GM12878 (cell line): ENCODE results near the gene GGNBP2. TPM values are rescaled to one million over a fixed set of nuclear protein-coding genes. Genes with fewer than 3 reads are reported as not detected.

Source experiments
- ATAC-seq: fragments of 200-7000 bp; cut with Tn5 transposase; 3 replicates; pipeline ENCODE4 v1.9.1; 2020; ENCODE audit warnings: mild to moderate bottlenecking, moderate library complexity
- BruUV-seq: library from RNA; stranded (reverse); fragments of 400-500 nt; replicated peaks from 2 replicates; lab custom pipeline; 2021; lab: Mats Ljungman, UMichigan
- CTCF ChIA-PET: fragments of 300-600 bp; sonication (Branson Sonifier 250); formaldehyde crosslinking; extraction: SDS; loops from one replicate; lab custom pipeline; 2021; ENCODE audit warnings: inconsistent platforms; lab: Yijun Ruan, JAX
- POLR2A ChIA-PET: fragments of 350-600 bp; formaldehyde crosslinking; extraction: SDS; loops from one replicate; lab custom pipeline; 2021; ENCODE audit warnings: inconsistent platforms; lab: Charles Lee
- RAD21 ChIA-PET: fragments of 300-600 bp; sonication (Branson Sonifier 250); formaldehyde crosslinking; loops from one replicate; lab custom pipeline; 2023; ENCODE audit warnings: antibody characterized with exemption; ENCODE audit not compliant: unreplicated experiment; lab: Charles Lee
- SMC1A ChIA-PET: fragments of 300-600 bp; sonication (Branson Sonifier 250); formaldehyde crosslinking; loops from one replicate; lab custom pipeline; 2023; ENCODE audit not compliant: unreplicated experiment, uncharacterized antibody; lab: Charles Lee
- DNase-seq: peaks from one replicate; pipeline ENCODE4 v3.0.0-alpha.2; 2011; ENCODE audit warnings: low read depth, low spot score
- FAIRE-seq: peaks from 3 replicates; lab custom pipeline; 2011; peaks lifted over from hg19 to GRCh38; lab: Jason Lieb, UNC
- H2AFZ ChIP-seq: 2 replicates; pipeline ENCODE4 v1.6.0; 2011; ENCODE audit warnings: low read depth, low read length, control low read depth; ENCODE audit not compliant: control insufficient read depth
- H3K27ac ChIP-seq: 2 replicates; pipeline ENCODE4 v1.5.1; 2011; ENCODE audit warnings: control low read depth; ENCODE audit not compliant: control insufficient read depth, insufficient read depth
- H3K27me3 ChIP-seq, 2 experiments: replicated peaks in 1 of 2; 2 replicates each; pipeline versions ENCODE4 v1.6.0 to v1.6.1; 2011; ENCODE audit warnings: low read length in 1 of 2; ENCODE audit not compliant: control insufficient read depth in 2 of 2, insufficient read depth in 2 of 2
- H3K36me3 ChIP-seq, 2 experiments: 2 replicates each; pipeline ENCODE4 v1.5.1; 2011; ENCODE audit warnings: low read length in 1 of 2; ENCODE audit not compliant: control insufficient read depth in 2 of 2, insufficient read depth in 2 of 2
- H3K4me1 ChIP-seq: 2 replicates; pipeline ENCODE4 v1.6.1; 2011; ENCODE audit warnings: mild to moderate bottlenecking, low read length, moderate library complexity, mixed read lengths; ENCODE audit not compliant: control insufficient read depth, insufficient read depth
- H3K4me2 ChIP-seq: 2 replicates; pipeline ENCODE4 v1.6.0; 2011; ENCODE audit warnings: control low read depth; ENCODE audit not compliant: control insufficient read depth, insufficient read depth
- H3K4me3 ChIP-seq: fragments of 200-600 bp; sonication (generic); 2 replicates; pipeline ENCODE4 v1.5.1; 2016
- H3K79me2 ChIP-seq: 2 replicates; pipeline ENCODE4 v1.6.0; 2011; ENCODE audit warnings: low read length; ENCODE audit not compliant: control insufficient read depth, insufficient read depth
- H3K9ac ChIP-seq: 2 replicates; pipeline ENCODE4 v1.8.0; 2011; ENCODE audit warnings: low read length, control low read depth, mixed read lengths; ENCODE audit not compliant: control insufficient read depth, insufficient read depth
- H3K9me3 ChIP-seq: replicated peaks from 3 replicates; pipeline ENCODE4 v1.5.1; 2011; ENCODE audit warnings: mild to moderate bottlenecking, low read length; ENCODE audit not compliant: control insufficient read depth, insufficient read depth
- H4K20me1 ChIP-seq: 2 replicates; pipeline ENCODE4 v1.6.0; 2011; ENCODE audit not compliant: control insufficient read depth, insufficient read depth
- BMI1 ChIP-seq: fragments of 450-650 bp; IDR thresholded peaks from 2 replicates; pipeline ENCODE4 v1.6.1; 2016; ENCODE audit warnings: mild to moderate bottlenecking, moderate library complexity, borderline replicate concordance
- HSF1 ChIP-seq: fragments of 150-350 bp; IDR thresholded peaks from 2 replicates; pipeline ENCODE4 v1.6.1; 2014; ENCODE audit warnings: mild to moderate bottlenecking, low read depth, low read length
- MYB ChIP-seq: fragments of 150-350 bp; IDR thresholded peaks from 2 replicates; pipeline ENCODE4 v1.6.1; 2014; ENCODE audit warnings: mild to moderate bottlenecking, low read depth, low read length, borderline replicate concordance
- MYC ChIP-seq: IDR thresholded peaks from 2 replicates; pipeline ENCODE4 v1.6.1; 2011; ENCODE audit warnings: mild to moderate bottlenecking, low read length, moderate library complexity, inconsistent platforms; ENCODE audit not compliant: insufficient read depth, insufficient replicate concordance, insufficient read length, severe bottlenecking
- RAD21 ChIP-seq: IDR thresholded peaks from 2 replicates; pipeline ENCODE4 v1.6.1; 2011; ENCODE audit warnings: mild to moderate bottlenecking, low read depth, low read length, moderate library complexity; ENCODE audit not compliant: insufficient read depth
- WGBS: methylation state at CpG from one replicate; pipeline ENCODE4 v1.1.6; 2016; ENCODE audit warnings: low lambda C conversion rate; ENCODE audit not compliant: insufficient replicate concordance, insufficient coverage; ENCODE audit errors: missing lambda C conversion rate; 5-methylcytosine and 5-hydroxymethylcytosine counted together
- in situ Hi-C: fragments of 300-500 bp; cut with MboI; formaldehyde crosslinking; loops from 9 replicates; pipeline ENCODE4 v1.14.3; 2018; ENCODE audit warnings: mixed read lengths
- intact Hi-C: fragments of 100-400 bp; cut with micrococcal nuclease; formaldehyde crosslinking; loops from one replicate; pipeline ENCODE4 v1.14.2; 2022; ENCODE audit not compliant: unreplicated experiment
- polyA plus RNA-seq, 11 experiments: library from polyadenylated mRNA; depleted of rRNA in 4 of 11; unstranded in 6 of 11; stranded (reverse) in 5 of 11; fragments of >200 nt; fragmentation: Nextera tagmentation in 4 of 11; fragmentation: Illumina TruSeq in 1 of 11; extraction: Ambion mirVana in 4 of 11; extraction: Trizol in 1 of 11; gene quantifications; 1 replicate in 1 of 11; 2 replicates in 10 of 11; pipeline versions ENCODE4 v1.2.1 to v1.2.3, GENCODE V29; 2011 to 2016; ENCODE audit warnings: inconsistent platforms in 2 of 11, missing spikeins in 2 of 11, low read depth in 1 of 11
- total RNA-seq, 4 experiments: library from RNA; depleted of rRNA in 3 of 4; stranded (reverse); fragments of >200 nt in 3 of 4; fragmentation: Illumina TruSeq in 1 of 4; extraction: Trizol in 1 of 4; gene quantifications; 2 replicates each; pipeline versions ENCODE4 v1.2.1 to v1.2.3, GENCODE V29; 2013 to 2021

The GGNBP2 gene
- total and polyA plus RNA-seq, 10 of the 15 experiments (the other 5 are each of a cell fraction or from before 2014, with no cell fraction given) = 36.3 to 82.0 (median 50.0) TPM

GRCh38 chr17:36504156-36504545 is 40.6 kb upstream of the GGNBP2 start (continued):
- TF ChIP-seq HSF1 = no peak
- TF ChIP-seq MYC = no peak
- no peak for TF ChIP-seq RAD21
- TF ChIP-seq MYB = no peak

- RAD21 ChIA-PET = no interaction called here
- Histone ChIP-seq H3K9ac (no peak overlapping the region), H2AFZ (no peak overlapping the region), H3K9me3 (no peaks in the 10 kb centered on the region), H3K4me2 (no peak overlapping the region), H3K79me2 (no peaks in the 10 kb centered on the region), H4K20me1 (no peaks in the 10 kb centered on the region), H3K4me1 (no peaks in the 10 kb centered on the region), H3K27ac (no peak overlapping the region), H3K36me3 (peaks cover 23 to 27% of the 10 kb centered on the region in 2 experiments), H3K27me3 (no peaks in the 10 kb centered on the region), H3K4me3 (no peak overlapping the region)
- DNase-seq = no peak
- BruUV-seq = no TSS peak
- in situ Hi-C loops = no loop called here
- ATAC-seq = no peak
- FAIRE-seq = no peak
- intact Hi-C loops = no loop called here
- no peak for TF ChIP-seq BMI1
- CTCF ChIA-PET = no interaction called here
- POLR2A ChIA-PET = interaction anchor here (1.1 kb wide), 1 partner anchor 11 kb away, joined by 4 read pairs; no protein-coding TSS in a partner anchor
- SMC1A ChIA-PET = interaction anchor here (1.5 kb wide), 1 partner anchor 17 kb away, joined by 4 read pairs; no protein-coding TSS in a partner anchor
- WGBS = 90% methylated on average over 8 of the region's 8 CpGs
Observed at GRCh38 chr17:36505171-36505570, 39.5 kb upstream of the GGNBP2 start.
